Stimulated activated CD8-positive, alpha-beta memory T cell treated with anti-CD3 and anti-CD28 coated beads, Interleukin-12 subunit alpha, Interleukin-12 subunit beta, amount 100 ng/mL, for 4 hours (primary cell): Measurements from ENCODE around the gene PIM3.
A peak's percentile ranks its signal among the peaks of the same experiment; 100 is the strongest.
"Not testable (repeated sequence)": the region's sequence is repeated elsewhere in the genome, so short reads cannot be mapped to it uniquely, and the experiment has no call there.

Source experiments
- DNase-seq: peaks from one replicate; pipeline ENCODE4 v3.0.0-alpha.2; 2020; ENCODE audit warnings: low read depth

Gene PIM3

DNA sequence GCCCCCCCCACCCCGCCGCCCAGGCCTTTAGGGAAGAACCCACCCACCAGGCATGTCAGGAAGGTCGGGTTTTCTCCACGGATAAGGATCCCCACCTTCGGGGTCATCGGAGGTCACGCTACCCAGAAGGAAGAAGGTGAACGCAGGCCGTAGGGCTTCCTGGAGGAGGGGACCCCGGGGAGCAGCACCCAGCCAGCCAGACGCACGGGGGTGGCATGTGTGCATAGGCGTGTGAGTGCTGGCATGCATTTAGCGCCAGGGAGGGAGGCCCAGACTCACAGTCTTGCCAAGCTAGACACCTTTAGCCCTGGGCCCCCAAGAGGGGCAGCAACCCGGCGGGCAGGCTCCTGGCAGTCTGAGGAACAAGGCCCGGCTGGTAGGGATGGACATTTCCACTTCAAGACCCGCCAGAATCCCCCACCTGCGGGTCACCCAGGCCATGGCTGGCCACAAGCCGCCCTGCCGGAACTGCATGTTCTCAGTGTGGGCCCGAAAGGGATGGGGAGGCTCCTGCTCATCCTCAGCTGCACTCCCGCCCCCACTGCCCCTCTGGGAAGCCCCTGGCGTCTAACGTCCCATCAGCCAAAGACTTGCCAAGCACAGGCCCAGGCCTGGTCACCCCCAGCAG, 16.7 kb upstream of the PIM3 start:
- no peak for DNase-seq

DNA sequence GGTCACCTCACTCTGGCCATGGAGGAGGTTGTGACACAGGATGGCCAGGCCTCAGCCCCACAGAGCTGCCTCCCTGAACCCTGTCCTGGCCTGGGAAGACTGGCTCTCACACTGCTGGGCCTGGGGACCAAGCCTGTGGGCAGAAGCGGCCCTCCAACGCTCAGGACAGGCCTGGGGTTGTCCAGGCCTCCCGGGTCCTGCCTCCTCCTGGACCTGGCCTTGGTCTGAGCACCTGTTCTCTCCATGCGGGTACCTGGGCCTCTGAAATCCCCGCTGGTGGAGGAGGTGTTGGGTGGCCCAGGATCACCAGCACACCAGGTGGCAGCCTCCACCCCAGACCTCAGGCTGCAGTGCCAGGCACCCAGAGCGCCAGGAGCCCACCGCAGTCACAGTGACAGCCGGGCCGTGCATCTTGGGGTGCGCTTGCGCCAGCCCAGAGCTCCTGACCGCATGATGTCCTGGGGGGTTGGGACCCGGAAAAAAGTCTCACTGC, 16.1 kb upstream of the PIM3 start:
- DNase-seq: no peak

DNA sequence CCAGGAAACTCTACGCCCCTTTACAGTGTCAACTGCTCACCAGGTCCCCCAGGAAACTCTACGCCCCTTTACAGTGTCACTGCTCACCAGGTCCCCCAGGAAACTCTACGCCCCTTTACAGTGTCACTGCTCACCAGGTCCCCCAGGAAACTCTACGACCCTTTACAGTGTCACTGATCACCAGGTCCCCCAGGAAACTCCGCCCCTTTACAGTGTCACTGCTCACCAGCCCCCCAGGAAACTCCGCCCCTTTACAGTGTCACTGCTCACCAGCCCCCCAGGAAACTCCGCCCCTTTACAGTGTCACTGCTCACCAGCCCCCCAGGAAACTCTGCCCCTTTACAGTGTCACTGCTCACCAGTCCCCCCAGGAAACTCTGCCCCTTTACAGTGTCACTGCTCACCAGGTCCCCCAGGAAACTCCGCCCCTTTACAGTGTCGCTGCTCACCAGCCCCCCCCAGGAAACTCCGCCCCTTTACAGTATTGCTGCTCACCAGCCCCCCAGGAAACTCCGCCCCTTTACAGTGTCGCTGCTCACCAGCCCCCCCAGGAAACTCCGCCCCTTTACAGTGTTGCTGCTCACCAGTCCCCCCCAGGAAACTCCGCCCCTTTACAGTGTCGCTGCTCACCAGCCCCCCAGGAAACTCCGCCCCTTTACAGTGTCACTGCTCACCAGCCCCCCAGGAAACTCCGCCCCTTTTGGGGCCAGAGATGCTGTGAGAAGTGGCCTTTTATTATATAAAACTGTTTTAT, 15.4 kb upstream of the PIM3 start:
- not testable (repeated sequence) for DNase-seq

DNA sequence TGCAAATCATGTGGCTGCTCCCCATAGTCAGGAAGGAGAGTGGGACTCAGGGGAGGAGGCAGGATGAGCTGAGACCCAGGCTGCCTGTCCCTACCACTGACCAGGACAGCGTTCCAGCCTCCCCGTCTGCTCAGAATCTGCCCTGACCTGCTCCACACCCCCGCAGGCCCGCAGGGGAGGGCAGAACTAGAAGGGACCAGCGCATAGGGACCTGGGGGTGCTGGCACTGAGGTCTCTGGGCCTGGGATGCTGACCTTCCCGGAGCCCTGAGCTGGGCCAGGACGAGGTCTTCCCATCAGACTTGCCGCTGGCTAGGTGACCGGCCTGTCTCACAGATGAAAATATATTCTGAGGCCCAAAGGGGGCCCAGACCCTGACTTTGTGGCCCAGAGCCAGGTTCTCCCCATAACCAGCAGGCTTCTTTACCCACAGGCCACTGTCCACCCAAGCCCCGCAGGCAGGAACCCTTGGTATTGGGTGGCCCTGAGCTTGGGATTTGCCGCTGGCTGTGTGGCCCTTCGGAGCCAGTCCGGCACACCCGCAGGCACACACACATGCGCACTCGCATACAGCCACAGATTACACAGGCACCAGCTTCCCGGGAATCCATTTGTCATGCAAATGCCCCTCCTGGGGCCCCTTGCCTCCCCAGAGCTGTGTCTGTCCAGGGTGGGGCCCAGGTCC, 13.8 kb upstream of the PIM3 start:
- DNase-seq: no peak

DNA sequence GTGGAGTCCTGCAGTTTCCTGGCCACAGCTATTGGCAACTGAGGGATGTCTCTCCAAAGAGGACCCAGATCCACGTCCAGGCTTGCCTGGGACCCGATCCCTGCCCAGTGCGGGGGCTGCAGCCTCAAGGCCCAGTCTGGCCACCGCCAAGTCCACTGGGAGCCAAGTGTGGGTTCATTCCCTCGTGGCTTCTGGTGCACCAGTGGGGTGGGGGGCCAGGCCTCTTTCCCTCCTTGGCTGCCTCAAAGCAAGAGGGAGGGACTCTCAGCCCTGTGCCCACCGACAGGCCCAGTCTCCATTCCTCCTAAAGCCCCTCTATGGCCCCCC, 13.3 kb upstream of the PIM3 start:
- no peak for DNase-seq

DNA sequence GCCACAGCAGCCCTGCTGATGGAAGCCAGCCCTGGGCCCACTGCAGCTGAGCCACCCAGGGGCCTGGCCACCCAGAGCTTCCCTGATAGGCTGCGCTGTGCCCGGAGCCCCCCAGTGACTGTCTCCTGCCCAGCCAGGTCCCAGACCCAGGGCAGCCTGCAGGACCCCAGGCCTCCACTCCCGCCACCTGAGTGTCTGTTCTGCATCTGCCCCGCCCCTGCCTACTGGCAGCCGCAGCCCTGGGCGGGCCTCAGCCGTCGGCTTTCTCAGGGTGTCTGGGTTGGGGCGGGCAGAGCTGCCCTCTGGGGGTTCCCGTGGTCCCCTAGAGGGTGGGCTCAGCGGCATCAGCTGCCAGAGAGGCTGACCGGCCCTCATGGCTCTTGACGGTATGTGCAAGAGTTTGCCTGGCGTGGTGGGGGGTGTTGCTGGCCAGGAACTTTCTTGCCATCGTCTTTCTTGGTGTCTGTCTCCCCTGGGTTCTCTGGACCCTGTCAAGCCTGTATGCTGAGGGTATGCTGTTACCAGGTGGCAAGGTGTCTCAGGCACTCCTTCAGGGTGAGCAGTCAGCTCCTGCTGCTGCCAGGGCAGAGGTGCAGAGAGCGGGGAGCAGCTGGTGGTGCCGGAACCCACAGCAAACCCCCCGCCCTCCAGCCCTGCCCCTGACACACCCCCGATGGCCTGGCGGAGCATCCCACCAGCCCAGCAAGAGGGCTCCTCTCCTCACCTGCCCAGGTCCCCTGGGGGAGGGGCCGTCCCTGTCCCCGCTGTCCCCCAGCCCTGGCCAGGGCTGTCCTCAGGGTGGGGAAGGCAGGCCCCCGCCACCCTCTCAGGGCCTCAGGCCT, 12.2 kb upstream of the PIM3 start:
- no peak for DNase-seq

DNA sequence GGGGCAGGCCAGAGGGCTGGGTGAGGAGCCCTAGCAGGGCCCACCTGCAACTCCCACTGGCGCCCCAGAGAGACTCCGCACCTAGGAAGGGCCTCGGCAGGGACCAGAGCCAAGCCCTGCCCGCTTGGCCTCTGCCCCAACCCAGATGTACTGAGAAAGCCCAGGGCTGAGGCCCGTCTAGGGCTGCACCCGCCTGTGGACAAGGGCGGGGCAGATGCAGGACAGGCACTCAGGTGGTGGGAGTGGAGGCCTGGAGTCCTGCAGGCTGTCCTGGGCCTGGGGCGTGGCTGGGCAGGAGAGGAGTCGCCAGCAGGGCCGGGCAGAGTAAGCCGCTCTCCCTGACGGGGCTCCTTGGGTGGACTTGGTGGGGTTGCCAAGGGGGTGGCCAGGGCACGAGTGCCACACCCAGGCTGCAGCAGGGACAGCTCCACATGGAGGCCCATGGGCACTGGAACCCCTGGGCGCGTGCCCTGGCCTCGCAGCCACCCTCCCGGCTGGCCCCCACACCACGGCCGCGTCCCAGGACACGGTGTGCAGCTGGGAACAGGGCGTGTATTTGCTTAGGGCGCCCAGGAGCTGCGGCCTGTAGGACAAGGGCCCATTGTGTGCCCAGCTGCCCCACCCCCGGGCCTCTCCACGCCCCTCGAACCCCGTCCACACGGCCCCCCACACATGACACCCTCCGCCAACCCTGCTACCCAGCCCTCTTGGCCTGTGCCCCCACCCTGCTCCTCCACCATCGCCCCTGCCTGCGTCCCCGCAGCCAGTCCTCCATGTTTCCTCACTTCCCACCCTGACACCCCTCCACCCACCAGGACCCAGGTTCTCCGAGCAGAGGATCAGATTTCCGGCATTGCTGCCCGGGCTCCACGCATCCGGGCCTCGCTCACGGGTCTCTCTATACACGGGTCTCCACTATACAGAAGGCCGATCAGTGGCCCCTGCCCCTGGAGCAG, 11.3 kb upstream of the PIM3 start:
- no peak for DNase-seq

DNA sequence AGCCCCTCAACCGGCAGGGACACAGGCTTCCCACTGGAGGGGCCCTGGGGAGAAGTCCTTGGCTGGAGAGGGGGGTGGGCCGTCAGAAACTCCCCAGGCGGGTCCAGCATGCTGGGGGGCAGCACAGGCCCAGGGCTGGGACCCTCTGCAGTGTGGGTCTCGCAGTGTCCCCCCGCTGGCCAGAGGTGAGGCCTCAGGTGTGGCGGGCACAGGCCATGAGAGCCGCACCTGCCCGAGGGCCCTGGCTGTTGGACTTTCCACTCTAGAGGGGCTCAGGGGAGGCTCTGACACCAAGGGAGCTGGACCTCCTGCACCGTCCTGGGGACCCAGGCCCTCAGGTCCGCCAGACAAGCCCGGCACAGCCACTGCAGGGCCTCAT, 10.7 kb upstream of the PIM3 start:
- no peak for DNase-seq

DNA sequence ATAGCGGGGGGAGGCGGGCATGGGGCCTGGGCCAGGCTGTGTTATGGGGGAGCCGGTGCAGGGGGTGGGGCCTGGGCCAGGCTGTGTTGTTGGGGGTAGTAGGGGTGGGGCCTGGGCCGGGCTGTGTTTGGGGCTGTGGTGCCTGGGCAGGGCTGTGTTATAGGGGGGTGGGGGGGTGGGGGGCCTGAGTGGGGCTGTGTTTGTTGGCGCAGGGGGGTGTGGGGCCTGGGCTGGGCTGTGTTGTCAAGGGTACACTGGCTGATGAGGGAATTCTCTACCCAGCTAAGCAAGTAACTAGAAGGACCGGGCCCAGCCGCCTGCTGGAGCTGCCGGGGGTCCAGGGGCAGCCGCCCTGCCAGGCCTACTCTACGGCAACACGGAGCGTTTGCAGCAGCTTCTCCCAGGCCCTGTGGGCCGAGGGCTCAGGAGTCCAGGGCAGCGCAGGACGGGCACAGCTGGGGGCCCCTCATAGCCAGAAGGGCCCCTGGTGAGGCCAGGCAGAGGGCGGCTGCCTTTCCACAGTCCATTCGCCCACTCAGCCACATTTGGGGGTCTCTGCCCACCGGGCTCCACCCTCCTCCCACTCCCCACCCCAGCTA, 10.1 kb upstream of the PIM3 start:
- no peak for DNase-seq

DNA sequence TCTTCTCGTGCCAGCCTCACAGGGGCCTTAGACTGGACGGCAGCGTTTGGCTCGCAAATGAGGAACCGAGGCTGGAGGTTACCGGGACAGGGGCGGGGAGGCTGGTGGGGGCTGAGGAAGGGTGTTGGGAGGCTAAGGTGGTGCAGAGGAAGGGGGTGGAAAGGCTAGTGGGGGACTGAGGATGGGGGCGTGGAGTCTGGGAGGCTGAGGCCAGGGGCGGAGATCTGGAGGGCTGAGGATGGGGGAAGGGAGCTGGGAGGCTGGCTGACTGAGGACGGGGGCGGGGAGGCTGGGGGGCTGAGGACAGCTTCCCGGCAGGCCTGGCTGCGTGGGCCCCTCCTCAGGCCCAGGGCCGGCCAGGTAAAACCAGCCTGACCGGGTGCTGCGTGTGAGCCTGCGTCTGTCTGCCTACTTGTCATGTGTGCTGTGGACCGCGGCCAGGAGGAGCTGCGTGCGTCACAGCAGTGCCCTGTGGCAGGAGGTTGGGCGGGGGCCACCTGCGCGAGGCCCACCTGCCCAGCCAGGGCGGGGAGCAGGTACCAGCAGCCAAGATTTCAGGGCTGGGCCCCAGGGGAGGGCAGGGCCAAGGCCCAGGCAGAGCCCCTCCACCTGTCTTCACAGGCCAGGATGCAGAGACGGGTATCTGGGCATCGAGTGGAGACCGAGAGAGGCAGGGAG, 9.4 kb upstream of the PIM3 start:
- DNase-seq: peak; percentile 77

DNA sequence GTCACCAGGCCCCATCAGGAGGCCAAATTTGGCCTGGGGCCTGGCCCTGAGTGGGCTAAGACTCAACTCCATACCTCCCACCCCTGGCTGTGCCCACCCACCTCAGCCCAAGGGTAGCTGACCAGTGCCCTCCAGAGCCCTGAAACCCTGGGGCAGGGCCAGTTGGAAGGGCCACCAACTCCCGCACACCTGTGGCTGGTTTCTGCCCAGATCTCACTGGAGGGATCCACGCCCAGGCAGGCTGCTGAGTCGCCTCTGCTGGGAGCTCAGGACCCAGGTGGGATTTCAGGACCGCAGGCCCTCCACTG, 8.9 kb upstream of the PIM3 start:
- DNase-seq: no peak

DNA sequence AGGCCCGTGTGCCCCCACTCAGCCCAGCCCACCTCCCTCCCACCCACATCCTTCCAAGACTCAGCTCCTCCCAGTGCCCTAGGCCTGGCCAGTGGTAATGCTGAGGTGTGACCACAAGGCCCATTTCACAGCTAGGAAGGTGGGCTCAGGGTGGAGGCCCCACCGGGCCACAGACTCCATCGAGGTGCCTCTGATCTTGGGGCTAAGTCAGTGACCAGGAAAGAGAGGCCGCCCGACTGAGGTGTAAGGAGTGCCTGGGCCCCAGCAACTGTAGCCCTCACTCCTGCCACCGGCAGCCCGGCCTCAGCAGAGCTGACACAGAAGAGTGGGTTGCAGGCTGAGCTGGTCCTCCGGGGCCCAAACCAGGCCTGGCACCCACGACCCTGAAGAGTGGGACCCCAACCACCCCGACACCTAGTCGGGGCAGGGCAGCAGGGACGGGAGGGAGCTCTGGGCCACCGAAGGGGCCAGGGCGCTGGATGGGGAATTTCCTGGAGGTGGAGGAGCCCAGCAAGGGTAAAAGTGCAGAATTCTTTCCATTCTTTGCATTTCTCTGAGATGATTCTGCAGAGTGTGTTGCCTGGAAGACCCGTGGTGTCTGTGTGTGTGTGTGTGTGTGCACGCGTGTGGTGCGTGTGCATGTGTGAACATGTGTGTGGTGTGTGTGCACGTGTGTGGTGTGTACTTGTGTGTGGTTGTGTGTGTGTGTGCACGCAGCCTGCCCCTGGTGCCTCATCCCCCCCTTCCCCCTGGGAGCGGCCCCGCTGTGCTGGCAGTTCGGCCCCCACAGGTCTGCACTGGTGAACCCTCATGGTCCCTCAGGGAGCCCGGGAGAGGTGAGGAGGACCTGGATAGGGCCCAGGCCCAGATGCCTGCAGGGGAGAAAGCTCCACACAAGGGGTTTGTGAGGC, 8.3 kb upstream of the PIM3 start:
- no peak for DNase-seq

DNA sequence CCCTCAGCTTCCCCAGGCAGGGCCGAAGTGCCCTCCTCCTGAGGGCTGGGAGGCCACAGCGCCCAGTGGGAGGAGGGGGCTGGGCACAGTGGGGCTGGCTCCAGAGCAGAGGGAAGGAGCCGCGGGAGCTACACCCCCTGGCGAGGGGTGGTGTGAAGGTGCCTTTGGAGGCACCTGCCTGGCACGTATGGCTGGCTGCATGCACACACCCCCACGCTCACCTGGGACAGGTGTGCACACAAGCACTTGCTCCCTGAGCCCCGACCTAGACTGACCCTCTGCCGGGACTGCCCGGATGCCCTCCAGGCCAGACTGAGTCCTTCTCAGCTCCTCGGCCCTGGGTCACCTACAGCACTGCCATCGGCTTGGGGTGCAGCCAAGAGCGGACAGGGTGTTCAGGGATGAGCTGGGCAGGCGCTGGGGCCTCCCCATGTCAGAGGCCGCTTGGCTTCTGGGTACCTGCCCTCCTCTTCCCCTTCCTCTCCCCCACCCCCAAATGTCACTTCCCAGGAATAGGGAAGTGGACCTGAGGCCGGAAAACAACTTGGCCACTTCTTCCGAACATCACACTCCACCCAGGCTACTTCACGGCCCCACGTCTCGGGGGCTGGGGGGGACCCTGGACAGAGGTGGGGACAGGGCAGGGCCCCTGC, 7.4 kb upstream of the PIM3 start:
- no peak for DNase-seq

DNA sequence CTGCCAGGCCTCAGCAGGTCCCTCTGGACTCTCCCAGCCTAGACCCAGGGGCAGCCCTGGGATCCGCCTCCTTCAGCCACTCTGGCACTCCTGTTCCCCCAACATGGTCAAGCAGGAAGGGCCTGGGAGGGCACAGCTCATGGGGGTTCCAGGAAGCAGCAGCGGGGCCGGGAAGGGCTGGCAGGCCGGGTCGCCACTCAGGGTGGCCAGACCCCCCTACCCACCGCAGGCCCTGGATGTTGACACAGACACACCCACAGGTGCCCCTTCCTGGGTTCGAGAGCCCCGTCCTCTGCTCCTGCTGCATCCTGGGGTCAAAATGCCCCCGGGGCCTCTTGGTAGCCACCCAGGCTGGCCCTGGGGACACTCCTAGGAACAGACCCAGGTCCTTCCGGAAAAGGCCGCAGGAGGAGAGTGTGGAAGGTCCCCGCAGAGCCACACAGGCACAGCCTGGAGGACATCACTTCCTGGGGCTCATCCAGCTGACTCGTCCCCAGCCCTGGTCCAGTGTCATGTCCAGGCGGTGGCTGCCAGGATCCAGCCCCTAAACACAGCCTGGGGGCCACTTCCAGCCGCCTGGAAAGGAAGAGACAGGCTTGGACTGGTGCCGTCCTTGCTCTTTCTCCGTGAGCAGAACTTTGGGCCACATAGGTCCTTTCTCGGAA, 6.8 kb upstream of the PIM3 start:
- DNase-seq: no peak

DNA sequence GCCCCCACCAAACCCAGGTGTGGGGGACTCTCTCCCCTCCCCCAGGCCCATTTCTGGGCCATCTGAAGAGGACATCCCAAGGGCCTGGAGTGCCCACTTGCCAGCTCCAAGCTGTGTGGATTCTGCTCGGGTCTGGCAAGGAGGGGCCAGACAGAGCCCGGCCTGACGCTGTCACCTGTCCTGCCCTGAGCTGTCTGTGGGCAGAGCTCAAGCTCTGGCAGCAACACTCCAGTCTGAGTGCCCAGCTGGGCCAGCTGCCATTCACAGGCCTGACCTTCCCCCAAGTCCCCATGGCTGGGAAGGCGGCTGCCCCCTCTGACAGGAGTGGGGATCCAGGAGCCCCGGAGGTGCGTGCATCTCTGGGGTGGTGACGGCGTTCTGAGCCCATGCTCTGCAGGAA, 6.2 kb upstream of the PIM3 start:
- no peak for DNase-seq

DNA sequence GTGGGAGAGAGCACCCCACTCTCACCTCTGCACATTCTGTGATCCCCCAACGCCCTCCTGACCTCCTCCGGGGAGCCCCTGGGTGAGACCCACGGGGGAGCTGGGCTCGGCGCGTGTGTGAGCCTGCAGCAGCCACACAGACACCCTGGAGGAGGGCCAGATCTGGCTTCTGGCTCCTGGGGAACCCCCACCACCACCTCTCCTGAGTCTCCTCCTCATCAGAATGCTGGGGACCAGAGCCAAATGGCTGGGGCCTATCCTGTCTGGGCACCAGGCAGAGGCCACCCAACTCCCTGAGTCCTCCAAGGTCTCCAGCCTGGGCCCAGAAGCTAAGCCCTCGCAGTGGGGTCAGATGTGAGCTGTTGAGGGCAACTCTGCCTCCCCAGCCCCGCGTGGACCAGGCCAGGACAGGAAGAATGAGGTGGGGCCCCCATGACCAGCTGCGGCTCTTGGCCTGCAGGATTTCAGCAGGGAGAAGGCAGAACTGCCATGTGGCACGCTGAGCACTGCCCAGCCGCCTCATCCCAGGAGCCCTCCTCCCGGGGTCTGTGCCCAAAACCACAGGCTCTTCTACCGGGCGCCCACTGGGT, 5.5 kb upstream of the PIM3 start:
- DNase-seq: no peak

DNA sequence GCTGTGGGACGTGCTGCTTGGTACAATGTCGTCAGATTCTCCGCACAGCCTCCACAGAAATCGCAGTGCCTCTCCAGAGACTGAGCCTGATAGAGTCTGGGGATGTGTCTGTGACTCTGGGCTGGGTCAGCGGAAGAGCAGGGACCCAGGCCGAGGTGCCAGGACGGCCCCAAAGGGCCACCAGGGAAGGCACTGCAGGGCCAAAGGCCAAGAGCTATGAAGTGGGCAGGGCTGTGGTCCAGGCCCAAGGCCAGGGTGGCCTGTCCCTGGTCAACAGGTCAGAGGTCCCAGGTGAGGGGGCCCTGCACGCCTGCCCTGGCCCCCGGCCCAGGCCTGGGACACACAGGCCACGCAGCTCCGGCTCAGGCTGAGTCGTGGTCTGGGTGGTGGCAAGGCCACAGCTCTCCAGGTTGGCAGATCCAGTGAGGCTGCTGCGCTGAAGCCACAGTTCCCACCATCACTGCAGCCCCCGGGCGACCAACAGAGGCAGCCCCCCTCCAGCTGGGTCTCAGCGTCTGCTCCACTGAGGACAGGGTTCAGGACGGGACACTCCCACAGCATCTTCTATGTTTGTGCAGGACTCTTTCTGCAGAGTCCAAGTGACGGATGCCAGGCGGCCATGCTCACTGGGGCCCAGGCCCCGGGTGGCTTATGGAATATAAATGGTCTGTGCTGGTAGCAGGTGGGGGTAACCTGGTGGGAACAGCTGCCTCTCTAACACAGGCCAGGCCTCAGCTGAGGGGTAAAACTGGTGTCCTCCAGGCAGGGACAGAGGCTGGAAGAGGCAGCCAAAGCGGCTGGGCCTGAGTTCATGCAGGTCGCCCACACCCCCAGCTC, 4.8 kb upstream of the PIM3 start:
- no peak for DNase-seq
